SHP77 treated with DMSO at 0.1 percent for 48 hours (cell line): Measurements from ENCODE around the gene CAMK2B.
"Not testable (repeated sequence)": the region's sequence is repeated elsewhere in the genome, so short reads cannot be mapped to it uniquely, and the experiment has no call there.

Source experiments
- DNase-seq: peaks from one replicate; lab custom pipeline; 2025; lab: John Stamatoyannopoulos, UW

Gene CAMK2B

GRCh38 chr7:44215531-44215930 lies 109.9 kb downstream of the CAMK2B start:
- no peak for DNase-seq

- no peak for DNase-seq
These were observed 111.5 kb downstream of the CAMK2B start for GRCh38 chr7:44213877-44214388.

GRCh38 chr7:44213206-44213876 lies 112.1 kb downstream of the CAMK2B start:
- DNase-seq, result no peak

- no peak for DNase-seq
These were observed 112.7 kb downstream of the CAMK2B start for GRCh38 chr7:44212581-44213184.

- DNase-seq, result no peak
These were observed 113.4 kb downstream of the CAMK2B start for GRCh38 chr7:44212018-44212417.

- DNase-seq, result no peak
These were observed 114.2 kb downstream of the CAMK2B start for GRCh38 chr7:44211126-44211675.

- DNase-seq, result no peak
These were observed 115.3 kb downstream of the CAMK2B start for GRCh38 chr7:44210107-44210506.

GRCh38 chr7:44208085-44208484 lies 117.3 kb downstream of the CAMK2B start:
- no peak for DNase-seq

GRCh38 chr7:44206008-44206407 lies 119.4 kb downstream of the CAMK2B start:
- no peak for DNase-seq

- DNase-seq, result no peak
These were observed 123.6 kb downstream of the CAMK2B start for GRCh38 chr7:44201813-44202212.

- peak; percentile 92 for DNase-seq
These were observed 124.5 kb downstream of the CAMK2B start, which contains the start of gene YKT6 for GRCh38 chr7:44200699-44201461. YKT6 (plus strand) TSS chr7:44200978; CDS start chr7:44201136, 158 bp downstream.

GRCh38 chr7:44200163-44200562 lies 125.2 kb downstream of the CAMK2B start:
- DNase-seq, result not testable (repeated sequence)

- DNase-seq, result no peak
These were observed 127.9 kb downstream of the CAMK2B start for GRCh38 chr7:44197474-44197873.

GRCh38 chr7:44196450-44196872 lies 128.9 kb downstream of the CAMK2B start:
- DNase-seq, result no peak

- DNase-seq, result no peak
These were observed 129.5 kb downstream of the CAMK2B start for GRCh38 chr7:44195889-44196288.

GRCh38 chr7:44194562-44195145 lies 130.7 kb downstream of the CAMK2B start:
- DNase-seq, result no peak

- no peak for DNase-seq
These were observed 131.3 kb downstream of the CAMK2B start for GRCh38 chr7:44194069-44194468.

- no peak for DNase-seq
These were observed 132.2 kb downstream of the CAMK2B start for GRCh38 chr7:44193011-44193802.

GRCh38 chr7:44191171-44191570 lies 134.2 kb downstream of the CAMK2B start:
- no peak for DNase-seq

- no peak for DNase-seq
These were observed 135.2 kb downstream of the CAMK2B start for GRCh38 chr7:44189993-44190872.
